Caco-2 (cell line): ENCODE data around the gene IL32. TPM values are rescaled to one million over a fixed set of nuclear protein-coding genes. Genes with fewer than 3 reads are reported as not detected.

ENCODE experiments used
- BruUV-seq: library from RNA; stranded (reverse); fragments of 400-500 nt; replicated peaks from 2 replicates; lab custom pipeline; 2021; lab: Mats Ljungman, UMichigan
- CTCF ChIA-PET: fragments of 300-600 bp; sonication (Branson Sonifier 250); formaldehyde crosslinking; loops from one replicate; lab custom pipeline; 2022; ENCODE audit warnings: antibody characterized with exemption; lab: Charles Lee
- POLR2A ChIA-PET: fragments of 300-600 bp; sonication (Branson Sonifier 250); formaldehyde crosslinking; loops from one replicate; lab custom pipeline; 2022; ENCODE audit warnings: antibody characterized with exemption; lab: Charles Lee
- DNase-seq, 2 experiments: peaks; one replicate each; pipeline versions ENCODE4 v3.0.0 to v3.0.0-alpha.2; 2020 to 2022
- H3K27me3 ChIP-seq: replicated peaks from 2 replicates; pipeline ENCODE4 v1.6.0; 2011; ENCODE audit warnings: low read length; ENCODE audit not compliant: control insufficient read depth, insufficient read depth
- H3K36me3 ChIP-seq: 2 replicates; pipeline ENCODE4 v1.5.1; 2011; ENCODE audit warnings: low read length; ENCODE audit not compliant: control insufficient read depth, insufficient read depth
- H3K4me1 ChIP-seq: fragments of 250-450 bp; sonication (Bioruptor Pico); 2 replicates; pipeline ENCODE4 v1.5.1; 2020; ENCODE audit warnings: mild to moderate bottlenecking
- H3K4me3 ChIP-seq: 2 replicates; pipeline ENCODE4 v1.5.1; 2011; ENCODE audit warnings: low read depth, mild to moderate bottlenecking, control low read depth, low read length
- H3K9me3 ChIP-seq: fragments of 250-450 bp; sonication (Bioruptor Pico); 2 replicates; pipeline ENCODE4 v1.5.1; 2020; ENCODE audit warnings: mild to moderate bottlenecking, moderate library complexity
- H3K27ac Mint-ChIP-seq: one replicate; pipeline ENCODE4 v1.8.0; 2022; ENCODE audit warnings: mixed read lengths; ENCODE audit not compliant: unreplicated experiment
- H3K27me3 Mint-ChIP-seq: one replicate; pipeline ENCODE4 v1.8.0; 2022; ENCODE audit warnings: mixed read lengths; ENCODE audit not compliant: insufficient read depth, unreplicated experiment
- H3K36me3 Mint-ChIP-seq: one replicate; pipeline ENCODE4 v1.8.0; 2022; ENCODE audit warnings: mild to moderate bottlenecking, mixed read lengths; ENCODE audit not compliant: insufficient read depth, unreplicated experiment
- H3K4me1 Mint-ChIP-seq: one replicate; pipeline ENCODE4 v1.8.0; 2022; ENCODE audit warnings: low read depth, mixed read lengths; ENCODE audit not compliant: unreplicated experiment
- H3K4me3 Mint-ChIP-seq: one replicate; pipeline ENCODE4 v1.8.0; 2022; ENCODE audit warnings: mild to moderate bottlenecking, moderate library complexity, mixed read lengths; ENCODE audit not compliant: unreplicated experiment
- H3K9me3 Mint-ChIP-seq: one replicate; pipeline ENCODE4 v1.8.0; 2022; ENCODE audit warnings: mixed read lengths; ENCODE audit not compliant: unreplicated experiment
- CTCF ChIP-seq, 2 experiments: fragments of 200-600 bp in 1 of 2; IDR thresholded peaks; 1 replicate in 1 of 2; 2 replicates in 1 of 2; pipeline versions ENCODE4 v1.5.1 to v1.8.0; 2011 to 2022; ENCODE audit warnings: antibody characterized with exemption in 1 of 2, control low read depth in 1 of 2, inconsistent platforms in 1 of 2, low read depth in 1 of 2, low read length in 1 of 2, mild to moderate bottlenecking in 1 of 2, moderate library complexity in 1 of 2; ENCODE audit not compliant: insufficient read depth in 1 of 2, severe bottlenecking in 1 of 2, unreplicated experiment in 1 of 2
- intact Hi-C: fragments of 100-400 bp; cut with micrococcal nuclease; formaldehyde crosslinking; loops from one replicate; pipeline ENCODE4 v1.10.0; 2022; ENCODE audit not compliant: unreplicated experiment
- total RNA-seq: library from RNA; stranded (reverse); gene quantifications from 2 replicates; pipeline ENCODE4 v1.2.3, GENCODE V29; 2022

Gene IL32
- total RNA-seq, 1 experiment from 2014 or later, result 149 TPM

DNA sequence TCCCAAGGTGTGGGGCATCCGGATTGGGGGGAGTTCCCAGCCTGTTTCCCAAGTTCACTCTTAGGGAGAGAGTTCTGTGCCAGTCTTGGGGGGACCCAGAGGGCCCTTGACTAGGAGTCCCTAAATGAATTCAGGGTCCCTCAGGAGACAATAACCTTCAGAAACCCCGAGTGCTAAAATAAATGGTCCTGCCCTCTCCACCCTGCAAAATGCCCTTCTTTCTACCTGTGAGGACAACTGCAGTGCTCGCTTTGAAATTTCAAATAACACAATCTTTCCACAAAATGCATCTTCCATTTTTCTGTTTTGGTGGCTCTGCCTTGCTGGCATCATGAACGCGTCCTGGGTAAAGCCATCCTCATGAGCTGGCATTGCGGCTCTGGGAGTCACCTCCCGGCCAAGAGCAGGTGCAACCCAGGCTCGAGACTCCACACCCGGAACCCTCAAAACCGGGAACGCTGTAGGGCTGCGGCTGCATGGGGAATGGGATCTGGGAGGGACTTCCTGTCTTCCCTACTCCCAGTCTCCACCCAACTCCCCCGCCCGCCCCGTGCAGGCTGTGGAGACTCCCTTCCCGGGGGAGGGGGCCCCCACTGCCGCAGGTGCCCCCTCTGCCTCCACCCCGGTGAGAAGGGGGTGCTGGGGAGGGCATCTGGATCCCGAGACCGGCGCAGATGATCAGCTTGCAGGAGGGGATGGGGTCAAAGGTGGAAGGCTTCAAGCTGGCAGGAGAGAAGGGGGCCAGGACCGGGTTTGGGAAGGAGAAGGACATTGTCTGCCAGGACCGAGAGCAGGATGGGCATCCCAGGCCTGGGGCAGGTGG, 46.8 kb downstream of the IL32 start, which contains the start of gene ZNF205:
ZNF205 (plus strand) TSS at position 529 of the 823 bp plus-strand sequence. CDS start 845 bp downstream, outside the sequence.
- Histone ChIP-seq H3K36me3 (no peaks in the 10 kb centered on the region), H3K27me3 (no peaks in the 10 kb centered on the region), H3K4me1 (peaks cover 5% of the 10 kb centered on the region), H3K9me3 (no peaks in the 10 kb centered on the region), H3K4me3 (peak within 1 kb of the TSS; percentile 50)
- CTCF ChIA-PET, result interaction anchor here (1.0 kb wide), 3 partner anchors 53 to 81 kb away, joined by 3 to 4 read pairs (median 3); no protein-coding TSS in a partner anchor
- no peak for TF ChIP-seq CTCF (IDR thresholded peaks at IDR 0.05; ENCODE audit: insufficient read depth in 1 of 2, low read depth in 1 of 2, low read length in 1 of 2, severe bottlenecking in 1 of 2, unreplicated experiment in 1 of 2)
- DNase-seq, result peak; percentile 82 to 84
- peaks cover 9% of the 10 kb centered on the region for H3K4me1 Mint-ChIP-seq
- H3K9me3 Mint-ChIP-seq, result no peaks in the 10 kb centered on the region
- peak within 1 kb of the TSS; percentile 70 for H3K4me3 Mint-ChIP-seq
- POLR2A ChIA-PET, result interaction anchor here (0.5 kb wide), 1 partner anchor 14 kb away, joined by 6 read pairs; no protein-coding TSS in a partner anchor
- BruUV-seq, result no TSS peak
- peaks cover 6% of the 10 kb centered on the region for H3K36me3 Mint-ChIP-seq
- intact Hi-C loops, result no loop called here
- peak within 1 kb of the TSS; percentile 14 for H3K27ac Mint-ChIP-seq
- no peaks in the 10 kb centered on the region for H3K27me3 Mint-ChIP-seq

DNA sequence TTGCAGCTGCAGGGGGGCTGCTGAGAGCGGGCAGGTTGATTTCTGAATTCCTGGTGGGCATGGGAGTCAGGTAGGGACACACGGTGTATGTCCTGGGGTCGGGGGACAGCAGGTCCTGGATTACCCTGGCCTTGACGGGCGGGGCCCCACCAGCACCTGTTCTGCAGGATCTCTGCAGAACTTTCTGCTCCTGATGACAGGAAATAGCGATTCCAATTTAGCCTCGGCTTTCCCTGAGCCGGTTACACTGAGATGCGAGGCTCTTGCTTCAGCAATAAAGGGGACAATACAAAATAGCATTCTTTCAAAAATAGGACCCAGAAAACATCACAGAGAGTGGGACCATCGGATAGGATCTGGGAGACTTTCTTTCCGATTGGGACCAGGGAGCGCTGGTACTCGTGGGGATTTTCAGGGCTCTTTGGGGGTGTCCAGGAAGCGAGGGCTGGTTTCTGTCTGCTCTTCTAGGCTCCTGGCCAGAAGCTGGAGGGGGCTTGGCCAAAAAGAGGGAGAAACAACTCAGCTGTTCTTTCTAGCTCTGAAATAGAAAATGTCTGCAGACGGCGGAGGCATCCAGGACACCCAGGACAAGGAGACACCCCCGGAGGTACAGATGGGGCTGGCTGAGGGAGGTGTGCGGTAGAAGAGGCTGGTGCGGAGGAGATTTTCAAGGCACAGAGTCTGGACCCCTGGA, 47.6 kb downstream of the IL32 start:
- intact Hi-C loops, result no loop called here
- no peaks in the 10 kb centered on the region for H3K9me3 ChIP-seq
- H3K9me3 Mint-ChIP-seq, result no peaks in the 10 kb centered on the region
- H3K36me3 ChIP-seq, result no peaks in the 10 kb centered on the region
- no peak for TF ChIP-seq CTCF (IDR thresholded peaks at IDR 0.05; ENCODE audit: insufficient read depth in 1 of 2, low read depth in 1 of 2, low read length in 1 of 2, severe bottlenecking in 1 of 2, unreplicated experiment in 1 of 2)
- H3K4me3 ChIP-seq, result peak overlapping the region; percentile 50
- peaks cover 4% of the 10 kb centered on the region; the same call in 1 of the 2 replicates for H3K4me1 ChIP-seq
- peaks cover 6% of the 10 kb centered on the region for H3K4me1 Mint-ChIP-seq
- H3K27me3 ChIP-seq, result no peaks in the 10 kb centered on the region
- H3K4me3 Mint-ChIP-seq, result peak overlapping the region; percentile 70
- DNase-seq, result no peak
- H3K27ac Mint-ChIP-seq, result no peak overlapping the region
- ChIA-PET POLR2A (no interaction called here), CTCF (interaction anchor here (1.0 kb wide), 3 partner anchors 54 to 82 kb away, joined by 3 to 4 read pairs (median 3); no protein-coding TSS in a partner anchor)
- BruUV-seq, result TSS peak; percentile 52
- H3K36me3 Mint-ChIP-seq, result peaks cover 6% of the 10 kb centered on the region
- no peaks in the 10 kb centered on the region for H3K27me3 Mint-ChIP-seq
